HG03045 (cell line): Measurements from ENCODE around the gene TMEM255B.
"Not testable (repeated sequence)": the region's sequence is repeated elsewhere in the genome, so short reads cannot be mapped to it uniquely, and the experiment has no call there.

Source experiments
- ATAC-seq: cut with Tn5 transposase; IDR thresholded peaks from one replicate; pipeline ENCODE4 v1.9.1; 2021; ENCODE audit warnings: mild to moderate bottlenecking, moderate library complexity; ENCODE audit not compliant: unreplicated experiment

TMEM255B gene

DNA sequence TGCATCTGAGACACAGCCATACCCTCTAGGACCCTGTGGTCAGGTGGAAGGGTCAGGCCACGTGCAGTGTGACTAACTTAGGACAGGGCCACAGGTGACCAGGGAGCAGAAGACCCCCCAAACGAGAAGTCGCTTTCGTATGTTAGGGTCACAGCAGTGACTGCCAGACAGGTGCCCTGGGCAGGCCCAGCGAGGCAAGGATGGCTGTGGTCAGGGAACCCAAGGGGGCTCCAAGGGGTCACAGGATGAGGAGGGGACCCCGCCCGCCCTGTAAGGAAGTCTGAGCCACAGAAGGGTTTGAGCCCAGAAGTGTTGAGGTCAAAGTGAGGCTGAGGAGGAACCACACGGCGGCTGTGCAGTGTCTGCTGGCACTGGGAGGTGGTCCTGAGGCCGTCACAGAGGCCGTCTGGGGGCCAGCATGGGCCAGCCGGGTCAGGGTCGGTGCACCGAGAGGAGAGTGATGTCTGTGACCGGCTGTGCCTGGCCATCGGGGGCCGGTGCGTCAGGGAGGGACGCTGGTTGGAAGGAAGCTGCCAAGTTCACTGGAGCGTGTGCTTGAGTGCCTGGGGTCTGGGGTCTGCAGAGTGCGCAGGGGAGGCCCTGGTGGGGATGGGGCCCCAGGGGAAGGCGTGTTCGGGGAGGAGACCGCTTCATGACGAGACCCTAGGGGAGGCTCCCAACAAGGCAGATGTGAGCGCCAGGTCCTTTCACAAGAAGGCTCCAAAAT lies 24.8 kb upstream of the TMEM255B start:
- no peak for ATAC-seq

- ATAC-seq = no peak
Observed at GRCh38 chr13:113734826-113735125, 24.2 kb upstream of the TMEM255B start.

GRCh38 chr13:113735194-113735593 lies 23.8 kb upstream of the TMEM255B start:
- ATAC-seq = no peak

- no peak for ATAC-seq
Observed at GRCh38 chr13:113735750-113736149, 23.3 kb upstream of the TMEM255B start.

GRCh38 chr13:113736258-113736731 lies 22.7 kb upstream of the TMEM255B start:
- no peak for ATAC-seq

DNA sequence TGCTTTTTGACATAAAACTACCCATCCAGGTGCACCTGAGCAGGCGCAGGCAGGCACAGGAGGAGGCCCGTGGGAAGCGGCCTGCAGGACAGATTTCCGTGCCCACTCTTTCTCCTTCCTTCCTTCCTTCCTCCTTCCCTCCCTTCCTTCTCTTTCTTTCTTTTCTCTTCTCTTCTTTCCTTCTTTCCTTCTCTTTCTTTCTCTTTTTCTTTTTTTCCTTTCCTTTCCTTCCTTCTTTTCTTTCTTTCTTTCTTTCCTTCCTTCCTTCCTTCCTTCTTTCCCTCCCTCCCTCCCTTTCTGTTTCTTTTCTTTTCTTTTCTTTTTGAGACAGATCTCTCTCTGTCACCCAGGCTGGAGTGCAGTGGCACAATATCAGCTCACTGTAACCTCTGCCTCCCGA lies 21.2 kb upstream of the TMEM255B start:
- ATAC-seq = no peak

- no peak for ATAC-seq
Observed at GRCh38 chr13:113739527-113740285, 19.3 kb upstream of the TMEM255B start.

GRCh38 chr13:113740286-113740556 lies 18.8 kb upstream of the TMEM255B start:
- ATAC-seq = no peak

- ATAC-seq = no peak
Observed at GRCh38 chr13:113740661-113741060, 18.4 kb upstream of the TMEM255B start.

DNA sequence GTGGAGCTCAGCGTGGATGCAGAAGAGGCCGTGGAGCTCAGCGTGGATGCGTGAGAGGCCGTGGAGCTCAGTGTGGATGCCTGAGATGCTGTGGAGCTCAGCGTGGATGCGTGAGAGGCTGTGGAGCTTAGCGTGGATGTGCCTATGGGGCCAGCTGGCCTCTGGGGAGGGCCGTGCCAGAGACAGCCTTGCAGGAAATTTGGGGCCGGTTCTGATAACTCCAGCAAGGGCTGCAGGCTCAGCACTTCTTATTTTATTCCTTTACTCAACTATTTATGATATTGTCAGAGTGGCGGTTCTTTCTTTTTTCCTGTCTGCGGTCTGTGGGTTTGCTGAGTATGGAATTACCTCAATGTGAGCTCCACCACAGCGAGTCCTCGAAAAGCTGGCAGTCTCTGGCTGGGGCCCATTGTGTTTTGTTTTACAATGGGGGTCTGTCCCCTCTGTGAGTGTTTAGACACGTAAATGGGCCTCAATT lies 17.8 kb upstream of the TMEM255B start:
- ATAC-seq = no peak

DNA sequence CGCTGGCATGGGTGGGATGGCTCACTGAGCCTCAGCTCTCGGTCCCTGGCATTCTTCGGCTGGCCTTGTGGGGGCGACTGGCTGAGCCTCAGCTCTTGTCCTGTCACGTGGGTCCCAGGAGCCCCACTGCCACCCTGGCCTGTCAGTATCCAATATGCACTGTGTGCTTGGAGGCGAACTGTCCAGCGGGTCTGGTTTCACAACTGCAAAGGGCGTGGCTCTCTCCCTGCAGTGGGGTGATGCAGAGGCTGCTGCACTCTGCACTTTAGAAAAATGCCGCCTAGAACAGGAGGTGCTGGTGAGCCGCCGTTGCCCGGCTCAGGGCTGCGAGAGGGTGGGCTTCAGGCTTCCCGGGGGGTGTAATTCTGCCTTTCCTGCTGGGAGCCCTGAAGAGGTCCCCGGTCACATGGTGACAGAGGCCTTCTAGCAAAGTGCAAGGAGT lies 17.0 kb upstream of the TMEM255B start:
- ATAC-seq = no peak

DNA sequence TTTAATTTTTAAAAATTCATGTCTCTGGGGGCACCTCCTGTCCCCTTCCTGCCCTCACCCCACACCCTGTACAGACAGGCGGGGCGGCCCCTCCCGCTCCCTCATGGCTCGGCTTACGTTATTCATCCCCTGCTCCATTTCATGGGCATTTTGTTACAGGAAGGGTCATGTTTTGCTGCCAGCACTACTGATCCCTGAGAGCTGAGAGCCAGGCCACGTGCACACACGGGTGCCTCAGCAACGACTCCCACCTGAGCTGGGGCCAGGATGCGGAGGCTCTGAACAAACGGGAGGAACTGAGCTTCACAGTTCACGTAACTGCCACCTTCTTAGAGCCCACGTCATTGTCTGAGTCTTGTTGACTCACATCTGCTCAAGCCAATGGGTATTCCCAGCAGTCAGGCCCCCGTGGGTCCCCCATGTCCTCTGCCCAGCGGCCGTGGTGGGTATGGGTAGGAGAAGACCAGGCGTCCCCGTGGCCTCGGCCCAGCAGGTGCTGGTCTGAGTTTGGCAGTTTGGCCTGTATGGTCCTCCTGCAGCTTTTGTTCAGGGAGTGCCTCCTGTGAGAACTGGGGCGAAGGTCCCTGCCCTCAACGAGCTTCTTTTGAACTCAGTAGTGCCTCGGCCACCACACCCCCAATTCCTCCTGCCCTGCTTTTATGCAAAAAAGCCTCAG lies 16.4 kb upstream of the TMEM255B start:
- ATAC-seq = no peak

GRCh38 chr13:113743366-113744195 lies 15.4 kb upstream of the TMEM255B start:
- no peak for ATAC-seq

GRCh38 chr13:113744197-113745000 lies 14.6 kb upstream of the TMEM255B start:
- ATAC-seq = no peak

GRCh38 chr13:113745059-113745458 lies 14.0 kb upstream of the TMEM255B start:
- no peak for ATAC-seq

DNA sequence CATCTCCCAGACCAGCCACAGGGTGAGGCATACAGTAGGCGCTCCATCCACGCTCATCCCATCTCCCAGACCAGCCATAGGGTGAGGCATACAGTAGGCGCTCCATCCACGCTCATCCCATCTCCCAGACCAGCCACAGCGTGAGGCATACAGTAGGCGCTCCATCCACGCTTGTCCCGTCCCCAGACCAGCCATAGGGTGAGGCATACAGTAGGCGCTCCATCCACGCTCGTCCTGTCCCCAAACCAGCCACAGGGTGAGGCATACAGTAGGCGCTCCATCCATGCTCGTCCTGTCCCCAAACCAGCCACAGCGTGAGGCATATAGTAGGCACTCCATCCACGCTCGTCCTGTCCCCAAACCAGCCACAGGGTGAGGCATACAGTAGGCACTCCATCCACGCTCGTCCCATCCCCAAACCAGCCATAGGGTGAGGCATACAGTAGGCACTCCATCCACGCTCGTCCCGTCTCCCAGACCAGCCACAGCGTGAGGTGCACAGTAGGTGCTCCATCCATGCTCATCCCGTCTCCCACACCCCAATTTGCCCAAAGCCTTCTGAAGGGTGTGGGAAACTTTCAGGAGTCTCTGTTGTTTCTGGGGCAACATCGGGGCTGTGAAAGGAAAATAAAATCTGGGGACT lies 13.4 kb upstream of the TMEM255B start:
- ATAC-seq = not testable (repeated sequence)

GRCh38 chr13:113746143-113746525 lies 12.9 kb upstream of the TMEM255B start:
- ATAC-seq = no peak

- no peak for ATAC-seq
Observed at GRCh38 chr13:113746671-113747070, 12.4 kb upstream of the TMEM255B start.

GRCh38 chr13:113747291-113747833 lies 11.7 kb upstream of the TMEM255B start:
- no peak for ATAC-seq
